GM19238 (cell line): ENCODE measurements around the gene PTPN3.
"Not testable (repeated sequence)": the region's sequence is repeated elsewhere in the genome, so short reads cannot be mapped to it uniquely, and the experiment has no call there.

Source experiments
- DNase-seq: peaks from one replicate; pipeline ENCODE4 v3.0.0; 2011; ENCODE audit warnings: low spot score; ENCODE audit not compliant: insufficient read length

Gene PTPN3

GRCh38 chr9:109401169-109401989, 96.7 kb downstream of the PTPN3 start:
- no peak for DNase-seq

GRCh38 chr9:109399258-109399767, 98.8 kb downstream of the PTPN3 start:
- no peak for DNase-seq

- DNase-seq = no peak
Measured at GRCh38 chr9:109391176-109391575, 106.9 kb downstream of the PTPN3 start.

- DNase-seq = no peak
Measured at GRCh38 chr9:109387856-109388255, 110.3 kb downstream of the PTPN3 start.

GRCh38 chr9:109387206-109387605, 110.9 kb downstream of the PTPN3 start:
- no peak for DNase-seq

GRCh38 chr9:109385499-109385898, 112.6 kb downstream of the PTPN3 start:
- DNase-seq = no peak

GRCh38 chr9:109383947-109384346, 114.2 kb downstream of the PTPN3 start:
- DNase-seq = no peak

GRCh38 chr9:109383356-109383755, 114.8 kb downstream of the PTPN3 start:
- no peak for DNase-seq

GRCh38 chr9:109382585-109382984, 115.5 kb downstream of the PTPN3 start:
- DNase-seq = no peak

- DNase-seq = no peak
Measured at GRCh38 chr9:109382182-109382581, 115.9 kb downstream of the PTPN3 start.

GRCh38 chr9:109381011-109381729, 116.9 kb downstream of the PTPN3 start:
- no peak for DNase-seq

GRCh38 chr9:109379513-109379912, 118.6 kb downstream of the PTPN3 start:
- no peak for DNase-seq

- no peak for DNase-seq
Measured at GRCh38 chr9:109378316-109378715, 119.8 kb downstream of the PTPN3 start.

- no peak for DNase-seq
Measured at GRCh38 chr9:109372246-109372645, 125.9 kb downstream of the PTPN3 start.

- no peak for DNase-seq
Measured at GRCh38 chr9:109371374-109371773, 126.7 kb downstream of the PTPN3 start.

- DNase-seq = no peak
Measured at GRCh38 chr9:109369285-109369684, 128.8 kb downstream of the PTPN3 start.

- no peak for DNase-seq
Measured at GRCh38 chr9:109360771-109361170, 137.3 kb downstream of the PTPN3 start.

- not testable (repeated sequence) for DNase-seq
Measured at GRCh38 chr9:109358968-109359603, 139.0 kb downstream of the PTPN3 start.

GRCh38 chr9:109355564-109356297, 142.4 kb downstream of the PTPN3 start:
- no peak for DNase-seq

- DNase-seq = no peak
Measured at GRCh38 chr9:109354190-109354589, 143.9 kb downstream of the PTPN3 start.

GRCh38 chr9:109351032-109351431, 147.1 kb downstream of the PTPN3 start:
- DNase-seq = no peak
